ENCODE measurements around the gene SHB.
"Not testable (repeated sequence)": the region's sequence is repeated elsewhere in the genome, so short reads cannot be mapped to it uniquely, and the experiment has no call there.

Gene SHB

DNA sequence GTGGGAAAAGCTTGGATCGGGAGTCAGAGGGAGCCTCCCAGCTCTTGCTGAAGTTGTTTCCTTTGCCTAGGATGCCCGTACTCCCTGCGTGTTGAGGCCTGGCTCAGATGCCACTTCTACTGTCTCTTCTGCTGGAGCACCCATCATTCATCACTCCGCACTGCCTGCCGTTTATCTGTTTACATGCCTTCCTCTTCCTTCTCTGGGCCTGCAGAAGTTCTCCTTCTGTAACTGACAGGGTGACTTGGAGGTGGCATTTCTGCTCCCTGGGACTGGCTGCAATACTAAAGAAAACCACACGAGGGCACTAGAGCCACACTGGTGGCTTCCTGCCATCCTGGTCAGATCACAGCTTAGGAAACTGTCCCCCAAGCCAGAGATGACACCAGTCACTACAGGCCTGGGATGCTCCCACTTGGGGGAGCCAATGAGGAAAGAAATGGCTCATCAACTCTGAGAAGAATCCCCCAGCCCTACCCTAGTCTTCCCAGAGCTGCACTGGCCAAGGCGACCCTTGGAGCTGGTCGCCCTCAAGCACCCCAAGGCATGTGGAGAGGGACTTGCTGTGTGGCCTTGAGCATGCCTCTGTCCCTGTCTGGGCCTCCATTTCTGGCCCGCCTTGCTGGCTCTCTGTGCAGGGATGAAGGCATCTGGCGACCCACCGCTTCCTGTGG is 155.4 kb downstream of the SHB start:
- DNase-seq, result peak; percentile 93

DNA sequence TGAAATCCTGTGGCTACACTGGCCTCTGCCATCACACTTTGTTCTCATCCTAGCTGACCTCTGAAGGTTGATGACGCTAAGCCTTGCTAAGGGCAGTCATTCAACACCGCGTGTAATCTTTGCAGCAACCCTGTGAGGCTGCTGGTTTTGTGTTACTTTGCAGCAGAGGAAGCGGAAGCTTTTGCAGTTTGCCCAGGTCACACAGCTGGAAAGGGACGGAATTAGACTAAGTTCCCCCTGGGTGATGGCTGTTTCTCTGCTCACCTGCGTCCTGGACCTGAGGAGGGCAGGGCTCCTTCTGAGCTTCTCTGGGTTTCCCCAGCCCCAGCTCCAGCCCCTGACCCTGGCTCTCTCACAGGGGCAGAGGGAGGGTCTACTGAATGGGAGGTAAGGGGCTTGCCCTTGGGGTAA is 157.8 kb downstream of the SHB start:
- DNase-seq, result no peak

DNA sequence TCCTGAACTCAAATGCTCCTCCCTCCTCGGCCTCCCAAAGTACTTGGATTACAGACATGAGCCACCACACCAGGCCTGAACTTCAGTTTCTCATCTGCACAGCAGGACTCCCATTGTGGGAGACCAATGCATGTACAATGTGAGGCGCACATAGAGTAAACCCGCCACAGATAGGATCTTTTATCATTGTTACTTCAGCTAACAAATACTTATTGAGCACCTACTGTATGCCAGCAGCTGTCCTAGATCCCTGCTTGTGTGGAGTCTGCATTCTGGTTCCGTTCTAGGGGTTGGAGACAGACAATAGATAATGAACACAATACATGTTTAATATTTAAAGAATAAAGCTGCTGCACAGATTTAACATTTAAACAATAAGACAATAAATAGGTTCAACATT is 158.8 kb downstream of the SHB start:
- no peak for DNase-seq

DNA sequence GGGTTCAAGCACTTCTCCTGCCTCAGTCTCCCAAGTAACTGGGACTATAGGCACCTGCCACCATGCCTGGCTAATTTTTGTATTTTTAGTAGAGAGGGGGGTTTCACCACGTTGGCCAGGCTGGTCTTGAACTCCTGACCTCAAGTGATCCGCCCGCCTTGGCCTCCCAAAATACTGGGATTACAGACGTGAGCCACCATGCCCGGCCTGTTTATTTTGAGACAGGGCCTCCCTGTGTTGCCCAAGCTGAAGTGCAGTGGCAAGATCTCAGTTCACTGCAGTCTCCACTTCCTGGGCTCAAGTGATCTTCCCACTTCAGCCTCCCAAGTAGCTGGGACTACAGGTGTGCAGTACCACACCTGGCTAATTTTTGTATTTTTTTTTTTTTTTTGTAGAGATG is 159.2 kb downstream of the SHB start:
- DNase-seq, result not testable (repeated sequence)

DNA sequence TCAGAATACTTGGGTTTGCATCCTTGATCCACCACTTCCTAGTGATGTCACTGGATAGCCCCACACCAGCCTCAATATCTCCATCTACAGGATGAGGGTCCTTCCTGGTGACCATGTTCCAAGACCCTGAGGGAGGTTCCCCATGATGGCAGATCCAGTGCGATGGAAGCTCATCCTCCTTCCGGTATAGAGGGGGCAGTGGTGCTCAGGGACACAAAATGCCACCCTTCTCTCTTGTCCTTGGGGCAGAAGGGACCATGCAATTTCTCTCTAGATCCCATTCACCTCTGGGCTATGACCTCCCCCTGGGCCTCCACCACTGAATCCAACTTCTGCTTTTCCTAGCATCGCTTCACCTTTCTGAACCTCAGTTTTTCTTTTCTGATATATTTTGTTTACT is 159.7 kb downstream of the SHB start:
- no peak for DNase-seq

DNA sequence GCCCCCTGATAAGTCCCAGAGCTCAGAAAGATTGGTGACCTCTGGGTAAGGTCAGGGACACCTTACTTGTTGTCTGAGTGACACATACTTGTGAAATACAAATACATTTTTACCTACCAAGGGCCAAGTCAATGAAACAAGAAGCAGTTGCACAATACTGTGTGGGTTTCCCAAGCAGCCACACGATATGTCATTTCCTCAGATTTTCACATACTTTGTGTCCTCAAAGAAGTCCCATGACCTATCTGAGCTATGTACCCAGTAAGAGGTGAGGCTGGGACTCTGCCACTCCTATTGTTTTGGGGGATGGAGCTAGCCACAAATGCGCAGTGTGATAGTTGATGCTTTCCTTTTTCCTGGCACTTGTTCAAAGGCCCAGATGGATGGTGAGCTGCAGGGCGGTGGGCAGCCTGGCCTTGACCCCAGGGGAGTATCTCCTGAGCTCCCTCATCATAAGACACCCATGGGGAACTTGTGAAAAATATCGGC is 160.3 kb downstream of the SHB start:
- peak; percentile 81 for DNase-seq

DNA sequence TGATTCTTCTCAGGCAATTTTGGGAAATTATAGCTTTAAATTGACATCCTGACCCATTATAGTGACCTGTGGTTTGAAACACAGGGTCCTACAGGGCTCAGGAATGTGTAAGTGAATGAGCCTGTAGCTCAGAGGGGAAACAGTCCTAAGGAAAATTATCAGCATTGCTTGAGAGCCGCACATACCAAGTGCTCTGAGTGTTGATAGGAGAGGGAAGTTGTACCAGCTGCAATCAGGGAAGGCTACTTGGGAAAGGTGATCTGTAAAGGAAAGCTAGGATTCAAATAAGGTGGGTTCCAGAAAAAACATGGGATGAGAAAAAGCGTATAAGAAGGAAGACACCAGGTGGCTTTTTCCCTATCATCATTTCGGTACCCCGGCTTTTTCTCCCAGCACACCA is 160.7 kb downstream of the SHB start:
- no peak for DNase-seq

DNA sequence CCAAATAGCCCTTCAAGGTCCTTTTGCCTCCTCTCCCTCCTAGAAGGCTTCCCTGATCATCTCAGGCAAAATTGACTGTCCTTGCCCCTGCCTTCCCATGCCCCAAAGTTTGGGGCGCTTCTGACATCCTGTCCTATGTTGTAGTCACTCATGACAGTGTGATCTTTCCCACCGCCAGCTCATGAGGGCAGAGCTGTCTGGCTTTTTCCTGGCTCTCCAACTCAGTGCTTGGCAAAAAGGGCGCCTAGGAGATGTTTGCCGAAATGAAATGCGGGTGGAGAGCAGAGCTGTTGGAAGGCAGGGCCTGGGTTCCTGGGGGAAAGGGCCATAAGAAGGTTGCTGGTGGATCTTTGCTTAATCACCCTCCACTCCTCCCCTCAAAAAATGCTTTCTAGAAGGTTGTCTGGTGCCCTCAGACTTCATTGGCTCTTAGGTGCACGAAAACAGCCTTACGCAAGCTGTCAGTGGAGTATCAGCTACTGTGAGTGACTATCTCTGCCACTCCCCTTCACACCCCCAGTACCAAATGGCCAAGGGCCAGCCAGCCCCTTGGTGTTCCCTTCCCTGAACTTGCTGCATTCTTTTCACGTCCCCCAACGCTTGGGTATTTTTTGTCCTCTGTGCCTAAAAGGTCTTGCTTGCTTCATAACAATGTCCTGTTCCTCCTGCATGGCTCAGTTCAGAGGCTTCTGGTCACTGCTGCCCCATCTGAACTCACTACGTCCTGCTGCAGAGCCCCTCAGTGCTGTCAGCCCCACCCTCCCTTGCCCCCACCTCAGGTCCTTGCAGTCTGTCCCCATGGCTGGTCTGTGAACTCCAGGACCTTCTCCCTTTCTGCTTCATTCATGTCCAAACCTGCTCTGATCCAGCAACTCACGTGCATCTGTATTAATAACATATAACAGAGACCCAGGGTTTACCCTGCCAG is 162.5 kb downstream of the SHB start:
- no peak for DNase-seq

DNA sequence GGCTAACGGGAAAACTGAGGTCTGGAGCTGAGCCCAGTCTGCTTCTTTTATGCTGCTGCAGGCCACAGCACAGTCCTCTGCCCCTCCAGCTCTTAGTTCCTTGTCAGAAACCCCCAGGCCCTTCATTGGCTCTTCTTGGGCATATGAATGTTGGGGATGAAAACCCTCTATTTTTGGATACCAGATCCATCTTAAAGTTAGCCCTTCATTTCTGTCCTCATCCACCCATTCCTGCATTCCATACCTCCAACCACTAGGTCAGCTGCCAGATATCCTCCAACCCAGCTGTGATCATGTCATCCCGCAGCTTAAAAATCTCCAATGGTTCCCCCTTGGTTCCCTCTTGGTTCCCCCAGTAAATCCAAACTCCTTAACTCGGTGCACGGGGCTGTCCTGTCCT is 163.3 kb downstream of the SHB start:
- DNase-seq, result no peak

DNA sequence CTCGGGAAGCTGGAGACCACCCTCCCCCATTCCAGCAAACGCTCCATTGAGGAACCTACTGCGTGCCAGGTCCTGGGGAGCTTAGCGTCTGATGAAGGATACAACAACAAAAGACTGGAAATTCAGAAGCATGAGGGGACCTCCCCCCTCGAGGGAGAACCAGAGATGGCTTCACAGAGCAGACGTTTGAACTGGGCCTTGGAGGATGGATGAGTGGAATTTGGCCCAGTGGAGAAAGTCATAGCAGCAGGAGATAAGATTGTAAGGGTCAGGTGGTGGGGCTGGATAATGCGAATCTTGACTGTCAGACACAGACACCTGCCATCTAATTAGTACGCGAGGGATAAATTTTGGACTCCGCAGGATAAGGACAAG is 163.9 kb downstream of the SHB start:
- no peak for DNase-seq

DNA sequence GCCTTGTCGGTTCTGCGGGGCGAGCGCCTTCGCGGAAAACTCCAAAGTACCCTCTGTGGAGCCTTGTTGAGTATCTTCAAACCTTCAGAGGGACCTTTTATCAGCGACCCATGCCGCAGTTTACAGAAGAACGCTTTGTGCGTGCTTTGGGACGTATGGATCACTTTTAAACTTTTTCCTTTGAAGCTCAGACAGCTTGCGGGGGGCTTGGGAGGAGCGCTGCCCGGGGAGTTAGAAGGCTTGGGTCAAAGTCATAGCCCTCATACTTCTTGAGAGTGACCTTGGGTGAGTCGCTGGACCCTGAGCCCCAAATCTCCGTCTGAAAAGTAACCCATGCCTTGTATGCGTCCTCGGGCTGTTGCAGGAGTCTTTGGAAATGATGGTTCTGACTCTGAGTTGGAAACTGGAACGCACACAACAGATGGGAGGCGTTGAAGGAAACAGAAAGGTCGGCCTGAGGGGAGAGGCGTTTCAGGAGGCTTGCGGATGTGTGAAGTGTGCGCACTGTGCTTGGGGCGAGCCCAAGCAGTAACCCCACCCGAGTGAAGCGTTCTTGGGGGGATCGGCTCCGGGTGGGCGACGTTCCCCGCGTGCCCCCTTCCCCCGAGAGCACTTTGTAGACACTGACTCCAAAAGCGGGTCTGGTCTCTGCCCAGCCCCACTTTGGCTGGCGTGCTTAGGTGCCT is 164.4 kb downstream of the SHB start:
- no peak for DNase-seq

DNA sequence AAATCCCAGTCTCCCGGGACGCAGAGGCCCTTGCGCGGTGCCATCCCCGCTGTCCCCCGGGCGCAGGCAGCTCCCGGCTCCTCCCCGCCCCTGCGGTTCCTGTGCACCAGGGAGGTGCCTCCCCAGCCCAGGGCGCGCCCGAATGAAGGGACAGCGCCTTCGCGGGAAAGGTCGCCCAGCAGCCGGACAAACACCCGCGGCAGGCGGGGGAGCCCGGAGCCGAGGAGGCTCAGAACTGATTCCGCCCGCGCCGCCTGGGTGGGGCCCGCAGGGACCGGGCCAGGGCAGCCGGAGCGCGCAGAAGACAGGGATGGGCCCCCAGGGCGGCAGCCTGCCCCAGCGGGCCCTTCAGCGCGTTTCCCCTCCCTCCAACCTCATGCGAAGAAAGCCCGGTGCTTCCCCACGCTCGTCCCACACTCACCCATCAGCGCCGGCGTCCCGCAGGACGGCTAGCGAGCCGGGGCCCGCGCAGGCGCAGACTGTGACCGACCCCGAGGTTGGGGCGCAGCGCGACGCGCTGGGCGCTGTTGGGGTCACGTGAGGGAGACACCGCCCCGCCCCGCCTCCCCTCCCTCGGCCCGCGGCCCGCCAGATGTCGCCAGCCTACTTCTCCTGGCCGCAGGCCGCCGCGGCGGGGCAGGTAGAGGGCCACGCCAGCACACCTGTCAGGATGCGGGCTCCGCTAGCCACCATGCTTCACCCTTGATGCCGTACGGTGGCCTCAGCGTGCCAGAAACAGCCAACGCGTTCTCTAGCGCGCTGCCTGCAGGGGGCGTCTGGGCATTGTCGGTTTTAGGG is 165.2 kb downstream of the SHB start, which contains the start of gene SLC25A51:
SLC25A51 (minus strand) TSS at position 481 of the 798 bp plus-strand sequence. CDS start 15,577 bp downstream, outside the sequence.
- peak; percentile 95 for DNase-seq

DNA sequence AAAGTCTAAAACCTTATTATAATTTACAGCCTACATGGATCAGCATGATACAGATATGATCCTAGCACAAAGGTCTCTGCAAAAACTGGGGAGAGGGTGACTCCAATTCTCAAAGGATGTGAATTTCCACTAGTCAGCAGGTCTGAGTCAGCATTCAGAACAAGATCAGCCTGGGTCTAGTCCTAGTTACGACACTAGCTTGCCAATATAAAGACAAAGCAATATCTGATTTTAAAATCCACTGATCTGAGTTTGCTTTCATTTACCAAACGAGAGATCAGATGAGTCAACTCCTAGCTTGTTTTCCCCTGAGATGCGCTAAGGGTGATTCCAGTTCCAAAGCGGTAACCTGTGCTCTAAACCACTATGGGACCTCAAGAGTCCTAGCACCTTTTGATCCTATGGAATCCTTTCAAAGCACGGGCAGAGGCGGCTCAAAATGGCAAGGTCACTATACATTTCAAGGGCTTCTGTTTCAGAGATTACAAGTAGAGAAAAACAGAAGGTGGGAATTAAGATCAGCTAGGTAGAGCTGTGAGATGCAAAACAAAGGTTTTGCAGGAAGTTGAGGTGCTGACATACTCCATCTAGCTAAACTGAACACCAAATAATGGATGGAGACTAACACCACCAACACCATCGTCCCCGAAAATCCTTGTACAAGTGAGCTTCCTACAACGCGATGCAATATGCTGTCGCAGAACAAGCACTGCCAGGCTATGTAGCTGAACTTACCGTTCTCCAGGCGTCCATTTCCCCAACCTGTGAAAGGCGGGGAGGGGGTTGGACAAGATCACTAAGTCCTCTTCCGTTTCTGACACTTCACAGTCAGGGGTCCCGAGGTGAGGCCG is 166.0 kb downstream of the SHB start:
- DNase-seq, result peak; percentile 36

DNA sequence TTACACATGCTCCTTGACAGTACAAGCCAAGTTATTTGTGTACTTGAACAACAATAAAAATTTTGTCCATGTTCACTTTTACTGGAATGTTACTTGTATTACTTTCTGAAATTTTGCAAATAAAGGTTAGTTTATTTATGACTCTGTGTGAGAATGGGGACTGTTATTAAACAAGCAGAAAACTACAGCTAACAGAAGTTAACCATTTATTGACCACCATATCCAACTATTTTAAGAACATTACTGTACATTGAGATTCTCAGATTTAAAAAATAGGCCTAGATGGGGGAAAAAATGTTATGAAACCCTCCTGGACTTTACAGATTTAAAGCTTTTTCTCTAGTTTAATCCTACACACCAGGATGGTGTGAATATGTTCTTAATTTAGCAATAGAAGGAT is 166.9 kb downstream of the SHB start:
- DNase-seq, result no peak

DNA sequence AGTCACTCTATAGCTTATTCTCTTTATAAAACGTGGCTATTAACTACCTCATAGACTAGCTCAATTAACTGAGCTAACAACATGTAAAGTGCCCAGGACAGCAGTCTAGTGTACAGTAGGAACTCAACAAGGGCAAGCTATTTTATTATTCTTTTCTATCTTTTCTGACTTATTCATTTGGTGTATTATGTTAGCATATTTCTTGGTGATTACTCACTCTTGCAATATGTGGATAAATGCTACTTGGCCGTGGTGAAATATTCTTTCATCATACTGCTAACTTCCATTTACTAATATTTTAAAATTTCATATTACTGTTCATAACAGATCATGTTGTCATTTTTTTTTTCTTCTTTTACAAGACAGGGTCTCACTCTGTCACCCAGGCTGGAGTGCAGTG is 170.0 kb downstream of the SHB start:
- DNase-seq, result no peak

DNA sequence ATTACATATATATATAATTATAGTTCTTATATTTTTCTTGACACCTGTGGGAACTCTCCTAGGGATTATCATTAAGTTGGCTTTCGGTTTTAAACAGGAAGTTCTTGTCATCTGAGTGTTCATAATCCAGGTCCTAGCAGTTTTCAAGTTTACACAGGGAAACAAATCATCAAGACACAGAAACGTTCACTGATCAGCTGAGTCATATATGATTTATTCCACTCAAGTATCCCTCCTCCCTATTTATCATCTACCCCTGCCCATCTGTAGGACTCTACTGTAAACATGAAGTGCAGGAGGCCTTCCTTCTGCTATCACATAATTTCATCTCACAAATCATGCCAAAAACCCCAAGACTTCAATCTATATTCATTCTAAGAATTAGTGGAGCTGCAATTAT is 171.4 kb downstream of the SHB start:
- no peak for DNase-seq

DNA sequence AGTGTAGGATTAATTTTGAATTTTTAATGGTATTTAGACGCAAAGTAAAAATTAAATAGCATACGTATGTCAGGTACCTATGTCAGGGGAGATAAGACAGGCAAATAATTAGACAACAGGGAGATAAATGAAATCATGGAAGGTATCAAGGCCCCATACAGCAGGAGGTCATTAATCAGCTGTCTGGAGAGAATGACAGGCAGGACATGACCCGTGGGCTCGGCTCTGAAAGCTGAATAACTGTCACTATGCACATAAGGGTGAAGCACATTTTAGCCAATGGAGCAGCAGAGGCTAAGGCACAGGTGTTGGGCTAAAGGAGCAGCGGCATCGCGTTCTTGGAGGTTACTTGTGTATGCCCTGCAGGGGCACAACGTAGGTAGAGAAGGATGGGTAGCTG is 177.0 kb downstream of the SHB start:
- no peak for DNase-seq

DNA sequence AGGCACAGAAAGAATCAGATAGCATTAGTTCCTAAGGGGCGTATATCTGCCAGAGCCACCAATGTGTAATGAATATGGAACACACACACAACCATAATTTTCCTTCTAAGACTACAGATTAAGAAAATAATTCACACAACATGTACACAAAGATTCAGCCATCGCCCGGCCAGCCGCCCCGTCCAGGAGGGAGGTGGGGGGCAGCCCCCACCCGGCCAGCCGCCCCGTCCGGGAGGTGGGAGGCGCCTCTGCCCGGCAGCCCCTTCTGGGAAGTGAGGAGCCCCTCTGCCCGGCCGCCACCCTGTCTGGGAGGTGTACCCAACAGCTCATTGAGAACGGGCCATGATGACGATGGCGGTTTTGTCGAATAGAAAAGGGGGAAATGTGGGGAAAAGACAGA is 178.0 kb downstream of the SHB start:
- not testable (repeated sequence) for DNase-seq

DNA sequence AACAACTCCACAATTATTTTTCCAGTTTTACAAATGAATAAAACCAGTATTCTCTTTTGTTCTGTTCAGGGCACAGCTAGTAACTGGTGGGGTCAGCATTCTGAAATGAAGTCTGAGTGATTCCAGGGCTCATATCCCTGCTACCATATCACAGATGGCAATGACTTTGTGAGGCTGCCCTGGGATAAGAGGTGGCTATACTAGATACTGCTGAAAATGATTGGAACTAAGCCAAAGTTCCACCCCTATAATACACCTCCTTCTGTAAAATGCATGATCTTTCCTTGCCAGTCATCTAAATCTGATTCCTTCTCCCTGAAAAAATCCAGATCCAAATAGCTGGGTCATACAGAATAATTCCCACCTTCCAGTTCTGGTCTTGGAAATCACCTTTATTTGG is 179.5 kb downstream of the SHB start:
- DNase-seq, result peak; percentile 26

DNA sequence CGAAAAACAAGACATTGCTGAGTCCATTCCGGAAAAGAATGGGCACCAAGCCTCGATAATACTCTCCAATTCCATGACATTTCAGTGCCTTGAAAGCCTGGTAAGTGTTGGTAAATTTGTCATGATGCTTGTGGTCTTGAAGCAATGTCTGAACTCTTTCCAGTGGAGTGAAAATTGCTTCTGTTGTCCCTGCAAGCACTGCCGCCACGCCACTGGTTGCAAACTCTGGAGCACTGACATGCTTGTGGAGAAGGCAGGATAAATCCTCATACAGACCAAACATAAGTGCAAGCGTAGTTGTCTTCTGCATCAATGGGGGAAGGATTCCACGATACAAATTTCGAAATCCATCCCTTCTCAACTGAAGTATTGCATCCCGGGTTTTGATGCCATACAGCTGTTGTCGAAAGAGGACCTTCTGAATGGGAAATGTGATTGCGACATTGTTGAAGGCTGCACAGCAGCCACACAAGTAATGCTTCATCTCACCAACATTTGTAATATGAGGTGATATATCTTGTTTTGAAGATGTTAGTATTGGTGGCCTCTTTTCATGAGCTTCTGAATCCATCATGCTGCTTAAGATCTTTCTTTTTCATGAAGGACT is 180.9 kb downstream of the SHB start:
- DNase-seq, result peak; percentile 46

DNA sequence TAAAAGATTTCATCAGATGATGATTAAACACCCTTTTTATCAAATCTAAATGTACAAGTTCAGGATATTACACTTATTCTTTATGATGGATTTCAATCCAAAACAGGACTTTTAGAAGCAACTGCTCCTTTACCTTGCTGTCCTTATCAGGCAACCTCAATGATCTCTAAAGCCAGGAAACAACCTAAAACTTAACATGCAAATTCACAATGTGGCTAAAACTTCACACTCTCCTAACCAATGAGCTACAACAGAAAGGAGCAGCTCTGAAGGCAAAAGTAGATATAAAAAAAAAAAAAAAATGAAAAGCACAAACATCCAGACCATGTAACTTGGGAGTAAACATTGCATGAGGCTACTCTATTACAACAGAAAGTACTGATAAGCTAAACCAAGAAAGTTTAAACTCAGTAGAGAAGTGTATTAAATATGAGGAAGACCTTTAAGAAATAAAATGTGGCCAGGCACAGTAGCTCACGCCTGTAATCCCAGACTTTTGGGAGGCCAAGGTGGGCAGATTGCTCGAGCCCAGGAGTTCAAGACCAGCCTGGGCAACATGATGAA is 188.0 kb downstream of the SHB start:
- no peak for DNase-seq
